Smooth muscle cell (in vitro differentiated cells): ENCODE results near the gene TP73. TPM values are rescaled to one million over a fixed set of nuclear protein-coding genes. Genes with fewer than 3 reads are reported as not detected.

Experiments used
- DNase-seq: peaks from one replicate; lab custom pipeline; 2025; ENCODE audit not compliant: unreplicated experiment; lab: John Stamatoyannopoulos, UW
- H2AFZ ChIP-seq: fragments of 200-600 bp; sonication (generic); 2 replicates; pipeline ENCODE4 v1.6.0; 2016; ENCODE audit warnings: antibody characterized with exemption, low read depth, mild to moderate bottlenecking
- H3F3A ChIP-seq: fragments of 200-600 bp; sonication (generic); 2 replicates; pipeline ENCODE4 v1.6.0; 2017; ENCODE audit warnings: antibody characterized with exemption, low read depth
- H3K27ac ChIP-seq: fragments of 200-600 bp; sonication (generic); 2 replicates; pipeline ENCODE4 v1.5.1; 2016; ENCODE audit warnings: low read depth, mild to moderate bottlenecking
- H3K27me3 ChIP-seq: fragments of 200-600 bp; sonication (generic); 2 replicates; pipeline ENCODE4 v1.6.1; 2016; ENCODE audit warnings: low read depth, mild to moderate bottlenecking
- H3K36me3 ChIP-seq: fragments of 200-600 bp; sonication (generic); 2 replicates; pipeline ENCODE4 v1.5.1; 2016; ENCODE audit warnings: low read depth
- H3K4me1 ChIP-seq: fragments of 200-600 bp; sonication (generic); 2 replicates; pipeline ENCODE4 v1.5.1; 2016; ENCODE audit warnings: low read depth
- H3K4me2 ChIP-seq: fragments of 200-600 bp; sonication (generic); 2 replicates; pipeline ENCODE4 v1.6.0; 2016; ENCODE audit warnings: mild to moderate bottlenecking
- H3K4me3 ChIP-seq: fragments of 200-600 bp; sonication (generic); 2 replicates; pipeline ENCODE4 v1.5.1; 2016; ENCODE audit warnings: mild to moderate bottlenecking
- H3K79me2 ChIP-seq: fragments of 200-600 bp; sonication (generic); 2 replicates; pipeline ENCODE4 v1.6.0; 2016; ENCODE audit warnings: low read depth, mild to moderate bottlenecking
- H3K9ac ChIP-seq: fragments of 200-600 bp; sonication (generic); 2 replicates; pipeline ENCODE4 v1.6.0; 2016; ENCODE audit warnings: low read depth
- H3K9me3 ChIP-seq: fragments of 200-600 bp; sonication (generic); replicated peaks from 2 replicates; pipeline ENCODE4 v1.5.1; 2016; ENCODE audit warnings: low read depth
- H4K20me1 ChIP-seq: fragments of 200-600 bp; sonication (generic); 2 replicates; pipeline ENCODE4 v1.6.0; 2016; ENCODE audit warnings: low read depth
- CTCF ChIP-seq: fragments of 200-600 bp; sonication (generic); IDR thresholded peaks from 2 replicates; pipeline ENCODE4 v1.5.1; 2017; ENCODE audit warnings: borderline replicate concordance, mild to moderate bottlenecking, antibody characterized with exemption; ENCODE audit not compliant: insufficient read depth, poor library complexity, severe bottlenecking
- WGBS: methylation state at CpG from one replicate; pipeline ENCODE4 v1.1.7; 2016; ENCODE audit warnings: low lambda C conversion rate; 5-methylcytosine and 5-hydroxymethylcytosine counted together
- polyA plus RNA-seq: library from polyadenylated mRNA; unstranded; fragments of >200 nt; fragmentation: Nextera tagmentation; extraction: Ambion mirVana; gene quantifications from 2 replicates; pipeline ENCODE4 v1.2.1, GENCODE V29; 2016
- total RNA-seq: library from RNA; depleted of rRNA; stranded (reverse); fragments of >200 nt; gene quantifications from 2 replicates; pipeline ENCODE4 v1.2.3, GENCODE V29; 2014

The TP73 gene
- total and polyA plus RNA-seq, 2 experiments from 2014 or later = 0.22 TPM; not detected in 1

- no peak overlapping the region for H2AFZ ChIP-seq
- H3K4me2 ChIP-seq = no peak overlapping the region
- no peaks in the 10 kb centered on the region for H3K36me3 ChIP-seq
- 64% methylated on average over 24 of the region's 24 CpGs for WGBS
- H3F3A ChIP-seq = no peaks in the 10 kb centered on the region
- H3K4me3 ChIP-seq = no peak overlapping the region
- DNase-seq = no peak
- no peaks in the 10 kb centered on the region for H3K9me3 ChIP-seq
- no peak for TF ChIP-seq CTCF
- no peaks in the 10 kb centered on the region for H4K20me1 ChIP-seq
- peaks cover 20% of the 10 kb centered on the region for H3K27me3 ChIP-seq
- no peak overlapping the region for H3K9ac ChIP-seq
- H3K79me2 ChIP-seq = no peaks in the 10 kb centered on the region
- no peak overlapping the region for H3K27ac ChIP-seq
- peaks cover 11% of the 10 kb centered on the region for H3K4me1 ChIP-seq
Measured at GRCh38 chr1:3711780-3712451, 59.6 kb downstream of the TP73 start.

GRCh38 chr1:3712573-3713535, 60.5 kb downstream of the TP73 start:
- no peak for TF ChIP-seq CTCF
- no peaks in the 10 kb centered on the region for H3K36me3 ChIP-seq
- no peaks in the 10 kb centered on the region for H3K9me3 ChIP-seq
- 59% methylated on average over 16 of the region's 19 CpGs for WGBS
- H2AFZ ChIP-seq = no peak overlapping the region
- no peaks in the 10 kb centered on the region for H4K20me1 ChIP-seq
- no peaks in the 10 kb centered on the region for H3F3A ChIP-seq
- peaks cover 15% of the 10 kb centered on the region for H3K27me3 ChIP-seq
- H3K27ac ChIP-seq = no peak overlapping the region
- H3K4me3 ChIP-seq = no peak overlapping the region
- DNase-seq = no peak
- H3K9ac ChIP-seq = no peak overlapping the region
- H3K79me2 ChIP-seq = no peaks in the 10 kb centered on the region
- H3K4me2 ChIP-seq = no peak overlapping the region
- peaks cover 7% of the 10 kb centered on the region for H3K4me1 ChIP-seq

GRCh38 chr1:3713840-3714239, 61.5 kb downstream of the TP73 start:
- no peak for TF ChIP-seq CTCF
- no peak for DNase-seq
- 98% methylated on average over 7 of the region's 7 CpGs for WGBS

More at GRCh38 chr1:3713840-3714239, 61.5 kb downstream of the TP73 start:
- Histone ChIP-seq H3F3A (no peaks in the 10 kb centered on the region), H3K79me2 (no peaks in the 10 kb centered on the region), H3K4me2 (no peak overlapping the region), H3K4me3 (no peak overlapping the region), H3K9me3 (no peaks in the 10 kb centered on the region), H3K9ac (no peak overlapping the region), H2AFZ (no peak overlapping the region), H3K27me3 (peaks cover 7% of the 10 kb centered on the region), H4K20me1 (no peaks in the 10 kb centered on the region), H3K27ac (no peak overlapping the region), H3K36me3 (no peaks in the 10 kb centered on the region), H3K4me1 (peaks cover 2% of the 10 kb centered on the region)
